Measurements from ENCODE around the gene CTCFL.

DNA sequence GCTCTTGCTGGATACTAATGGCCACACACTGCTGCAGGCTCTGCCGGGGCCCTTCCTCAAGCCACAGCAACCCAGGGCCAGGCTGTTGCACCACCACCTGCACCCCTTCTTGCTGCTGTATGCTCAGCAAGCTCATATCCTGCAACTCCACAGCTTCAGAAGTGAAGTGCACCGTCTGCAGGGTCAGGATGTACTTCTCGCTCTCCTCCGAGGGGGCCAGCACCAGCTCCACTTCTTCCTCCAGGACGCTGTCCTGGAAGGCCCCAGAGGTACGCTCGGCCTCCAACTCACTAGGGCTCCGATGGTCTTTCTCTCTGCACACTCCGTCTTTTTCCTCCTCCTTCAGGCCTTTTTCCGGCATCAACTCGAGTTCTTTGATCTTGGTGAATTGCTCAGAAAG, 1.2 kb downstream of the CTCFL start:
- TF ChIP-seq, protein P1, sequence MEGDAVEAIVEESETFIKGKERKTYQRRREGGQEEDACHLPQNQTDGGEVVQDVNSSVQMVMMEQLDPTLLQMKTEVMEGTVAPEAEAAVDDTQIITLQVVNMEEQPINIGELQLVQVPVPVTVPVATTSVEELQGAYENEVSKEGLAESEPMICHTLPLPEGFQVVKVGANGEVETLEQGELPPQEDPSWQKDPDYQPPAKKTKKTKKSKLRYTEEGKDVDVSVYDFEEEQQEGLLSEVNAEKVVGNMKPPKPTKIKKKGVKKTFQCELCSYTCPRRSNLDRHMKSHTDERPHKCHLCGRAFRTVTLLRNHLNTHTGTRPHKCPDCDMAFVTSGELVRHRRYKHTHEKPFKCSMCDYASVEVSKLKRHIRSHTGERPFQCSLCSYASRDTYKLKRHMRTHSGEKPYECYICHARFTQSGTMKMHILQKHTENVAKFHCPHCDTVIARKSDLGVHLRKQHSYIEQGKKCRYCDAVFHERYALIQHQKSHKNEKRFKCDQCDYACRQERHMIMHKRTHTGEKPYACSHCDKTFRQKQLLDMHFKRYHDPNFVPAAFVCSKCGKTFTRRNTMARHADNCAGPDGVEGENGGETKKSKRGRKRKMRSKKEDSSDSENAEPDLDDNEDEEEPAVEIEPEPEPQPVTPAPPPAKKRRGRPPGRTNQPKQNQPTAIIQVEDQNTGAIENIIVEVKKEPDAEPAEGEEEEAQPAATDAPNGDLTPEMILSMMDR (IDR thresholded peaks at IDR 0.05; ENCODE audit: low read depth, low read length, poor library complexity, severe bottlenecking), result no peak
- TF ChIP-seq EZH2phosphoT487 (IDR thresholded peaks at IDR 0.05; ENCODE audit: borderline replicate concordance, low read length), result no peak
